Testis (tissue), 3 donors: ENCODE results near the gene MACF1. TPM values are rescaled to one million over a fixed set of nuclear protein-coding genes. Genes with fewer than 3 reads are reported as not detected.
A peak's percentile ranks its signal among the peaks of the same experiment; 100 is the strongest.
"Not testable (repeated sequence)": the region's sequence is repeated elsewhere in the genome, so short reads cannot be mapped to it uniquely, and the experiment has no call there.

Source experiments
- DNase-seq: peaks from one replicate; pipeline ENCODE4 v3.0.0-alpha.2; 2019
- H3K27ac ChIP-seq, 2 donors: fragments of 200-600 bp; sonication (generic); one replicate each; pipeline ENCODE4 v1.5.1; 2019
- H3K27me3 ChIP-seq: fragments of 200-600 bp; sonication (generic); one replicate; pipeline ENCODE4 v1.5.1; 2019
- H3K36me3 ChIP-seq: fragments of 200-600 bp; sonication (generic); one replicate; pipeline ENCODE4 v1.5.1; 2017; ENCODE audit warnings: low read depth; ENCODE audit errors: missing control alignments
- H3K4me1 ChIP-seq: fragments of 200-600 bp; sonication (generic); one replicate; pipeline ENCODE4 v1.5.1; 2019
- H3K4me3 ChIP-seq, 2 donors: fragments of 200-600 bp; sonication (generic); one replicate each; pipeline ENCODE4 v1.5.1; 2017 to 2019
- H3K9me3 ChIP-seq: fragments of 200-600 bp; sonication (generic); one replicate; pipeline ENCODE4 v1.5.1; 2017
- CTCF ChIP-seq, 3 experiments: fragments of 450-650 bp in 2 of 3; fragments of 200-600 bp in 1 of 3; sonication (generic) in 1 of 3; IDR thresholded peaks; one replicate each; pipeline ENCODE4 v1.5.1; 2016 to 2019; ENCODE audit warnings: antibody characterized with exemption in 3 of 3, mild to moderate bottlenecking in 2 of 3, moderate library complexity in 1 of 3
- POLR2A ChIP-seq: fragments of 450-650 bp; IDR thresholded peaks from one replicate; pipeline ENCODE4 v1.6.1; 2017; ENCODE audit warnings: antibody characterized with exemption, mild to moderate bottlenecking, moderate library complexity
- WGBS, 2 donors: methylation state at CpG; one replicate each; pipeline ENCODE4 v1.1.5; 2018; 5-methylcytosine and 5-hydroxymethylcytosine counted together
- intact Hi-C: fragments of 100-400 bp; cut with DNase I; formaldehyde crosslinking; loops from one replicate; pipeline ENCODE4 v1.15.1; 2023; ENCODE audit warnings: low total_unique reads
- polyA plus RNA-seq: library from polyadenylated mRNA; stranded (reverse); fragments of 350-450 nt; fragmentation: Illumina TruSeq; extraction: RNeasy Lipid Tissue Mini Kit (QIAGEN cat#74804); gene quantifications from one replicate; pipeline ENCODE4 v1.2.3, GENCODE V29; 2014; ENCODE audit warnings: low read depth, low replicate concordance; ENCODE audit not compliant: insufficient read depth
- total RNA-seq, 2 donors: library from RNA; depleted of rRNA; stranded (reverse); fragments of >200 nt; gene quantifications; one replicate each; pipeline ENCODE4 v1.2.3, GENCODE V29; 2016

The MACF1 gene
- total and polyA plus RNA-seq, 3 donors from 2014 or later = 136 to 494 (median 422) TPM

- no peaks in the 10 kb centered on the region for H3K27me3 ChIP-seq
- no peaks in the 10 kb centered on the region for H3K36me3 ChIP-seq
- peak overlapping the region; percentile 53 to 56 for H3K4me3 ChIP-seq
- no peaks in the 10 kb centered on the region for H3K9me3 ChIP-seq
- H3K27ac ChIP-seq = peak overlapping the region in 1 of 2 donors; percentile 1
- TF ChIP-seq POLR2A = no peak
- no peak for TF ChIP-seq CTCF (IDR thresholded peaks at IDR 0.05)
- DNase-seq = no peak
- WGBS, 2 donors = 1 to 19% methylated on average over 25 to 31 of the region's 32 CpGs
- intact Hi-C loops = no loop called here
- H3K4me1 ChIP-seq = peaks cover 4% of the 10 kb centered on the region
Observed at GRCh38 chr1:39490596-39491145, 286.2 kb downstream of the MACF1 start.

- TF ChIP-seq CTCF (IDR thresholded peaks at IDR 0.05) (no peak), POLR2A (no peak)
- 0 to 1% methylated on average over 2 to 29 of the region's 112 CpGs for WGBS, 2 donors
- Histone ChIP-seq H3K27me3 (no peaks in the 10 kb centered on the region), H3K9me3 (no peaks in the 10 kb centered on the region), H3K27ac (peak within 1 kb of the TSS in 1 of 2 donors; percentile 1), H3K4me1 (peaks cover 4% of the 10 kb centered on the region), H3K4me3 (peak within 1 kb of the TSS; percentile 53 to 56), H3K36me3 (no peaks in the 10 kb centered on the region)
- intact Hi-C loops = no loop called here
- peak; percentile 73 for DNase-seq
Observed at GRCh38 chr1:39491146-39491921, 286.8 kb downstream of the MACF1 start, which contains the start of gene BMP8A. BMP8A (plus strand) TSS chr1:39491636; CDS start chr1:39491992, 356 bp downstream.

DNA sequence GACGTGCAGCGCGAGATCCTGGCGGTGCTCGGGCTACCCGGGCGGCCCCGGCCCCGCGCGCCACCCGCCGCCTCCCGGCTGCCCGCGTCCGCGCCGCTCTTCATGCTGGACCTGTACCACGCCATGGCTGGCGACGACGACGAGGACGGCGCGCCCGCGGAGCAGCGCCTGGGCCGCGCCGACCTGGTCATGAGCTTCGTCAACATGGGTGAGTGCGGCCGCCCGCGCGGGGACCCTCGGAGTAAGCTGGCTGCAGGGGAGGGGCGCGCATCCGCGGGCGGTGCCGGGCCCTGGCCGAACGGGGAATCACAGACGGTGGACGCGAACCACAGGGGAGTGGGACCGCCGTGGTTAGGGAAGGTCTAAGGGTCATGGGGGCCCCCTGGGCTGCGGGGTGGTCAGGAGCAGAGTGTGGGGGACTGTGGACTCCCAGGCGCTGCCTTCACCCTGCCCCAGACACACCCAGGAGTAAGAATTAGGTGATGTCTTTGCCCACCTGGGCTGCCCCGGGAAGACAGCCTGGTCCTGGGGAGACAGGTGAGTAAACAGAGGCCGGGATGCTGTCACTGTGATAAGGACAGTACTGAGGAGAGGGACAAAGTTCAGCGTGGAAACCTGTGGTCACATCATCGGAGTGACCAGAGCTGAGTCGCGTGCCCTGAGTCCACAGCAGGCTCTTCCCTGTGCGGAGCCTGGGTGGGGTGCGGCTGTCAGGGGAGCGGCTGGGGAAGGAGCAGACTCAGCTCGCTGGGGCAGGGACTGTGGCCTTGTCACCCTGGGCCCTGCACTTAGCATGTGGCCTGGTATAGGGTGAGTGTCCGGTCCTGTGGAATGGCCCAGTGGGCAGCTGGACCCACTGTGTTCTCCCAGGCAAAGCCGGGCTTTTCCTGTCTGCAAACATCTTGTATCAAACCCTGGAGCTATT, 287.9 kb downstream of the MACF1 start:
- intact Hi-C loops, DNase-seq, H3K36me3 ChIP-seq, H3K4me1 ChIP-seq, H3K9me3 ChIP-seq, H3K27me3 ChIP-seq: not testable (repeated sequence)
- 20 to 54% methylated on average over 3 to 41 of the region's 67 CpGs for WGBS, 2 donors
- Histone ChIP-seq H3K27ac (peak overlapping the region in 1 of 2 donors; percentile 50), H3K4me3 (peak overlapping the region in 1 of 2 donors; percentile 53)

GRCh38 chr1:39493043-39493810, 288.7 kb downstream of the MACF1 start:
- H3K4me3 ChIP-seq, intact Hi-C loops, H3K27me3 ChIP-seq, H3K36me3 ChIP-seq, DNase-seq, H3K4me1 ChIP-seq, H3K9me3 ChIP-seq: not testable (repeated sequence)
- peak overlapping the region in 1 of 2 donors; percentile 50 for H3K27ac ChIP-seq
- WGBS, 2 donors = 83 to 90% methylated on average over 10 to 12 of the region's 13 CpGs

- Histone ChIP-seq H3K27ac (no peak overlapping the region), H3K4me1 (peaks cover 16% of the 10 kb centered on the region), H3K4me3 (no peak overlapping the region), H3K36me3 (no peaks in the 10 kb centered on the region), H3K9me3 (no peaks in the 10 kb centered on the region), H3K27me3 (no peaks in the 10 kb centered on the region)
- 88 to 89% methylated on average over 10 to 14 of the region's 14 CpGs for WGBS, 2 donors
- DNase-seq = no peak
- TF ChIP-seq CTCF (IDR thresholded peaks at IDR 0.05) (no peak), POLR2A (no peak)
- intact Hi-C loops = no loop called here
Observed at GRCh38 chr1:39494671-39495410, 290.3 kb downstream of the MACF1 start.

- intact Hi-C loops, H3K4me3 ChIP-seq, H3K36me3 ChIP-seq, DNase-seq, H3K27ac ChIP-seq, H3K9me3 ChIP-seq, H3K27me3 ChIP-seq: not testable (repeated sequence)
- 89 to 98% methylated on average over 3 to 5 of the region's 5 CpGs for WGBS, 2 donors
- H3K4me1 ChIP-seq = peaks cover 13% of the 10 kb centered on the region
Observed at GRCh38 chr1:39496520-39496919, 292.0 kb downstream of the MACF1 start.
